Progenitor cell of endocrine pancreas (in vitro differentiated cells): Measurements from ENCODE around the gene FAM221A. TPM values are rescaled to one million over a fixed set of nuclear protein-coding genes. Genes with fewer than 3 reads are reported as not detected.

ENCODE experiments used
- DNase-seq: peaks from one replicate; pipeline ENCODE4 v3.0.0; 2021; ENCODE audit warnings: low spot score; ENCODE audit not compliant: unreplicated experiment
- H3K27ac Mint-ChIP-seq: 2 replicates; pipeline ENCODE4 v1.8.0; 2021; ENCODE audit warnings: mild to moderate bottlenecking, moderate library complexity, mixed read lengths
- H3K27me3 Mint-ChIP-seq: 2 replicates; pipeline ENCODE4 v1.8.0; 2021; ENCODE audit warnings: mixed read lengths
- H3K36me3 Mint-ChIP-seq: 2 replicates; pipeline ENCODE4 v1.8.0; 2022; ENCODE audit warnings: mixed read lengths; ENCODE audit not compliant: insufficient read depth
- H3K4me1 Mint-ChIP-seq: 2 replicates; pipeline ENCODE4 v1.8.0; 2021; ENCODE audit warnings: low read depth, mixed read lengths
- H3K4me3 Mint-ChIP-seq: 2 replicates; pipeline ENCODE4 v1.8.0; 2021; ENCODE audit warnings: low read depth, mild to moderate bottlenecking, moderate library complexity, mixed read lengths
- H3K9me3 Mint-ChIP-seq: 2 replicates; pipeline ENCODE4 v1.8.0; 2021; ENCODE audit warnings: low read depth, mixed read lengths
- long read RNA-seq: library from polyadenylated mRNA; unstranded; transcript quantifications from one replicate; pipeline ENCODE4 v2.0.0, GENCODE V29; 2020
- total RNA-seq: library from RNA; stranded (reverse); gene quantifications from 2 replicates; pipeline ENCODE4 v1.2.1, GENCODE V29; 2021
- TF ChIP-seq, protein P1 (sequence below): fragments of 200-600 bp; sonication (generic); IDR thresholded peaks from one replicate; pipeline ENCODE4 v1.5.0; 2021; ENCODE audit warnings: antibody characterized with exemption, mild to moderate bottlenecking; ENCODE audit not compliant: unreplicated experiment

Gene FAM221A
- 34.4 and 37.1 TPM in 2 replicates for total RNA-seq
- long read RNA-seq, transcript FAM221A-201 (7 exons, 1,472 nt): major isoform, 7 of 41 reads
- long read RNA-seq, transcript FAM221A-203 (6 exons, 761 nt): minor isoform, 5 of 41 reads
- long read RNA-seq, partial matches to known transcripts: 3 of 41 reads
- long read RNA-seq, other reads (novel, unspliced or antisense): 22 of 41 reads

DNA sequence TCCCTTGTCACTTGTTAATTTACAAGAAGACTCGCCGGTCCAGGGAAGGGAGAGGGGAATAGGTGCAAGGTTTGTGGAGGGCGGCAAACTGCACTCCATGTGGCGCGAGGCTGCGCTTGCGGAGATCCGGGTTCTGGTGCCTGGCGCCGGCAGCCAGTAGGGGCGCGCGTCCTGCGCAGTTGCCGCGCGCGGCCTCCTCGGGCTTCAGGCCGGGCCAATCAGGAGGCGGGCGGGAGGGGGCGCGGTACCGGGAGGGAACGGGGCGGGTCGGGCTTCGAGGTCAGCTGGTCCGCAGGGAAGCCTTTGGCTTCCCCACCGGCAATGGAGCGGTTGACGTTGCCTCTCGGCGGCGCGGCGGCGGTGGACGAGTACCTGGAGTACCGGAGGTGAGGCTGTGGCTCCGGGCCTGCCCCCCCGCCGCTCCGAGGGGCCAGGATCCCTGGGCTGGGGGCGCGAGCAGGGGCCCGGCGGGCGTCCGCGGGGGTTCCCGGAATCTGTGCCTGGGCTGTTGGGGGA lies at the start of gene FAM221A:
Gene FAM221A, plus strand, starts transcription at position 302 of the 516 bp plus-strand sequence. Its CDS starts 20 bp downstream, at position 322.
- Mint-ChIP-seq H3K27me3 (no peaks in the 10 kb centered on the region), H3K4me1 (peaks cover 14% of the 10 kb centered on the region), H3K27ac (peak within 1 kb of the TSS; percentile 98), H3K36me3 (peaks cover 1% of the 10 kb centered on the region), H3K9me3 (peaks cover 8% of the 10 kb centered on the region), H3K4me3 (peak within 1 kb of the TSS; percentile 89)
- TF ChIP-seq, protein P1, sequence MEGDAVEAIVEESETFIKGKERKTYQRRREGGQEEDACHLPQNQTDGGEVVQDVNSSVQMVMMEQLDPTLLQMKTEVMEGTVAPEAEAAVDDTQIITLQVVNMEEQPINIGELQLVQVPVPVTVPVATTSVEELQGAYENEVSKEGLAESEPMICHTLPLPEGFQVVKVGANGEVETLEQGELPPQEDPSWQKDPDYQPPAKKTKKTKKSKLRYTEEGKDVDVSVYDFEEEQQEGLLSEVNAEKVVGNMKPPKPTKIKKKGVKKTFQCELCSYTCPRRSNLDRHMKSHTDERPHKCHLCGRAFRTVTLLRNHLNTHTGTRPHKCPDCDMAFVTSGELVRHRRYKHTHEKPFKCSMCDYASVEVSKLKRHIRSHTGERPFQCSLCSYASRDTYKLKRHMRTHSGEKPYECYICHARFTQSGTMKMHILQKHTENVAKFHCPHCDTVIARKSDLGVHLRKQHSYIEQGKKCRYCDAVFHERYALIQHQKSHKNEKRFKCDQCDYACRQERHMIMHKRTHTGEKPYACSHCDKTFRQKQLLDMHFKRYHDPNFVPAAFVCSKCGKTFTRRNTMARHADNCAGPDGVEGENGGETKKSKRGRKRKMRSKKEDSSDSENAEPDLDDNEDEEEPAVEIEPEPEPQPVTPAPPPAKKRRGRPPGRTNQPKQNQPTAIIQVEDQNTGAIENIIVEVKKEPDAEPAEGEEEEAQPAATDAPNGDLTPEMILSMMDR: peak; percentile 70
- peak; percentile 76 for DNase-seq

DNA sequence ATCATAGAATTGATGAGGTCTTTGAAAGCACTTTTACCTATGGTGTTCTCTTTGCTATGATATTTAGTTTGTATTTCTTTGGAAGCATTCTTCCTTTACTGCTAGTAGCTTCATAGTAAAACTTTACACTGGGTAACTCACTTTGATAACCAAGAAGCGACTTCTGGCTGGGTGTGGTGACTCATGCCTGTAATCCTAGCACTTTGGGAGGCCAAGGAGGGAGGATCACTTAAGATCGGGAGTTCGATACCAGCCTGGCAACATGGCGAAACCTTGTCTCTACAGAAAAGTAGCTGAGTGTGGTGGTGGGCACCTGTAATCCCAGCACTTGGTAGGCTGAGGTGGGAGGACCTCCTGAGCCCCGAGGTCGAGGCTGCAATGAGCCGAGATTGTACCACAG lies 46.6 kb upstream of the FAM221A start:
- TF ChIP-seq, protein P1: no peak
- no peaks in the 10 kb centered on the region for H3K27me3 Mint-ChIP-seq
- H3K4me1 Mint-ChIP-seq: peaks cover 4% of the 10 kb centered on the region
- no peak for DNase-seq
- peaks cover 17% of the 10 kb centered on the region for H3K36me3 Mint-ChIP-seq
- no peak overlapping the region for H3K27ac Mint-ChIP-seq
- H3K4me3 Mint-ChIP-seq: no peak overlapping the region
- peaks cover 4% of the 10 kb centered on the region for H3K9me3 Mint-ChIP-seq

DNA sequence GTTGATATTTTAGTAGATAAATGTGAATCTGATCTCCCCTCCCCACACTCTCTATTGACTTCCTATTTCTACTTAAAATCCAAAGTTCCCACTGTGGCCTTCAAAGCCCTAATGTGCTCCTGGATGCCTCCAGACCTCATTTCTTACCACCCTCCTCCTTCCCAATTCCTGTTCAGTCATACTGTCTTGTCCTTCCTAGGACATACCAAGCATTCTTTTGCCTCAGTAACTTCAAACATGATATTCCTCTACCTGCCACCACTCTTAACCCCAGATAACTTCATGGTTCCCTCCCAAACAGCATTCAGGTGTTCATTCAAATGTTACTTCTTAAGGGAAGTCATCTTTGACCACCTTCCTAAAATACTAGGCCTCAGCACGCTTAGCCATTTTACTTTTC lies 34.2 kb upstream of the FAM221A start:
- Mint-ChIP-seq H3K27ac (no peak overlapping the region), H3K4me1 (peaks cover 4% of the 10 kb centered on the region), H3K4me3 (no peak overlapping the region), H3K27me3 (no peaks in the 10 kb centered on the region), H3K36me3 (peaks cover 10% of the 10 kb centered on the region), H3K9me3 (peaks cover 5% of the 10 kb centered on the region)
- DNase-seq: no peak
- TF ChIP-seq, protein P1: no peak

DNA sequence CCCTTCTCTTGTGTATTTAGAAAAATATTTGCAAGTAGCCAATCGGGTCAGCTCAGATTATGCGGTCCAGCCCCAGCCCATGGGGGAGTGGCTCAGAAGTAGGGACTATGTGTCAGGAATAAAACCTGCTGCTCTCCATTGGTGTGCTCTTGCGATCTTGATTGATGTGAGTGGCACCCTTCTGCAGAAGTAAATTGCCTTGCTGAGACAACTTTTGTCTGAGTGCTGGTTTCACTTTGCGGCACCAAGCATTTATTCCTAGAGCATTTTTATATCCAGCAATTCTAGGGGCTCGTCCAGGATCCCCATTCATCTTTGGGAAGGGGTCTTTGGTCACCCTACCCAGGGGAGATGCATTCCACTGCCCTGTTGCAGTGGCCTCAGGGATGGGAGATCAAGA lies 26.1 kb upstream of the FAM221A start:
- Mint-ChIP-seq H3K27ac (no peak overlapping the region), H3K9me3 (peaks cover 49% of the 10 kb centered on the region), H3K4me1 (no peaks in the 10 kb centered on the region), H3K27me3 (no peaks in the 10 kb centered on the region), H3K36me3 (peaks cover 13% of the 10 kb centered on the region), H3K4me3 (no peak overlapping the region)
- TF ChIP-seq, protein P1: no peak
- DNase-seq: no peak

DNA sequence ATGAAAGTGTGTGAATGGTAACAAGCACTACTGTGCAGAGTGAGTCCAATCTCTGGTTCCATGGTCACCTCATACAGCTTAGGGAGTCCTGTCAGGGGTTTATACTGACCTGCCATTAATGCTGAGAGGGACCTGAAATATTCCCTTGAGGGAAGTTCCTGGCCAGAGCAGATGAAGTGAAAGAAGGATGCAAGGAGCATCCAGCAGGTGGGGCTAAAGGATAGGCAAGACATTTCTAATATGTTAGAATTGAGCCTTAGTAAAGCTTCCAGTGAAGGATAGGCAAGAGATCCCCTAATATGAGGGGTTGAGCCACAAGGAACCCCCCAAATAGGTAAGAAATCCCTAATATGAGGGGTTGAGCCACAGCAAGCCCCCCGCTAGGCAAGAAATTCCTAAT lies 25.5 kb upstream of the FAM221A start:
- Mint-ChIP-seq H3K27ac (no peak overlapping the region), H3K27me3 (no peaks in the 10 kb centered on the region), H3K9me3 (peaks cover 50% of the 10 kb centered on the region), H3K4me3 (no peak overlapping the region), H3K36me3 (peaks cover 13% of the 10 kb centered on the region), H3K4me1 (no peaks in the 10 kb centered on the region)
- TF ChIP-seq, protein P1: no peak
- no peak for DNase-seq
